GM21825 (cell line): ENCODE measurements around the gene SMAD5.
A peak's percentile ranks its signal among the peaks of the same experiment; 100 is the strongest.

Source experiments
- ATAC-seq: cut with Tn5 transposase; IDR thresholded peaks from one replicate; pipeline ENCODE4 v1.9.1; 2021; ENCODE audit warnings: mild to moderate bottlenecking, moderate library complexity; ENCODE audit not compliant: unreplicated experiment

SMAD5 gene

GRCh38 chr5:136132557-136133221 is at the start of gene SMAD5:
TSS of gene SMAD5 (plus strand) at chr5:136132845. CDS start at chr5:136153761, 20,916 bp downstream.
- ATAC-seq, result peak; percentile 89

- ATAC-seq, result no peak
Observed at GRCh38 chr5:136084698-136085097, 47.9 kb upstream of the SMAD5 start.

- ATAC-seq, result no peak
Observed at GRCh38 chr5:136086783-136087566, 45.7 kb upstream of the SMAD5 start.

GRCh38 chr5:136087961-136088871 is 44.4 kb upstream of the SMAD5 start:
- ATAC-seq, result no peak

- no peak for ATAC-seq
Observed at GRCh38 chr5:136089791-136090190, 42.9 kb upstream of the SMAD5 start.

GRCh38 chr5:136090319-136090718 is 42.3 kb upstream of the SMAD5 start:
- no peak for ATAC-seq

- no peak for ATAC-seq
Observed at GRCh38 chr5:136094189-136094912, 38.3 kb upstream of the SMAD5 start.

GRCh38 chr5:136094913-136095641 is 37.6 kb upstream of the SMAD5 start:
- ATAC-seq, result no peak

DNA sequence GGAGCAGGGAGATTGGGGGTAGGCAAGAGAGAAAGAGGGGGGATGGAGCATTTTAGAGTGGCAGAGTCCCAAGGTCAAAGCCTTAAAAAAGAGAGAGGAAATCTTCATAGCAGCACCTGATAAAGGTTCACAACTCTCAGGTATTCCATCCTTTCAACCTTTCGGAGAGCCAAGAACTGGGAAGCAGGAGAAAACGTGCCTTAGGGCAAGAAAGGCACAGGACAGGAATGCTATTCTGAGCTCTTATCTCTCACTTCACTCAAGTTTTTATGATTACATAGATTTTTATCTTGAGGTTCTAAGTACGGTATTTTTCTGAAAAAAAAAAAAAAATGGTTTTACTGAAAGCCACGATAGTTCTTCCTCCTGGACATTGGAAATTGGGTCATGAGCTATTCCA is 34.5 kb upstream of the SMAD5 start:
- no peak for ATAC-seq

DNA sequence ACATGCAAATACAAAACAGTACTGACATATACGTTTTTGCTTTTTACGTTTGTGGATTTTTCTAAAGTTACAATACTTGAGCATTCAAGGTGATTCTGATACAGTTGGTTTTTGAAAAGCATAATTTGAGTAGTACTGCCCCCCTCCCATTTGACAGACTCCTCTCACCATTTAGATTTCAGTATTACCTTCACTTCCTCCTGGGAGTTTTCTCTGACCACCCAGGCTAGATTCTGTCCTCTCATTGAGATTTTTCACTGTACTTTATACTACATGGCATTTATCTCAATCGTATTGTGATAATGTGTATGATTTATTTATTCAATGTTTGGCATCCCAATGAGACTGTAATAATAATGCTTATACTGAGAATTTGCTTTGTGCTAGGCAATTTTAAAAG is 32.8 kb upstream of the SMAD5 start:
- ATAC-seq, result no peak

DNA sequence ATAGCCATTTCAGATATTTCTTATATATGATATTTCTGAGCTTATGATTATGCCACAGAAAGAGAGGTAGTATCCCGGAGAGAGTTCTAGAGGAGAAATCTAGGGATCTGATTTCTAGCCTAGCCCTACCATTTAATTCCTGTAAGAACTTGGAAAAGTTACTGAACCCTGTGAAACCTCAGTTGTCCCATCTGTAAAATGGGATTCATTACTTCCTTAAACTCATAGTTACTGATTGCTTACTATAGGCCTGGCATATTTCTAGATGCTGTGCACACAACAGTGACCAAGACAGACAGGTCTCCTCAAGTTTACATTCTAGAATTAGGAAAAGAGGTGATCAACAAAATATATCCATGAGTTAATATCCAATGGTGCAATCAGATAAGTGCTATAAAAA is 30.8 kb upstream of the SMAD5 start:
- no peak for ATAC-seq

GRCh38 chr5:136103118-136103517 is 29.5 kb upstream of the SMAD5 start:
- ATAC-seq, result peak; percentile 76

- ATAC-seq, result no peak
Observed at GRCh38 chr5:136104306-136104965, 28.2 kb upstream of the SMAD5 start.

- ATAC-seq, result no peak
Observed at GRCh38 chr5:136106351-136107031, 26.2 kb upstream of the SMAD5 start.

- no peak for ATAC-seq
Observed at GRCh38 chr5:136108180-136108611, 24.4 kb upstream of the SMAD5 start.

GRCh38 chr5:136108766-136109165 is 23.9 kb upstream of the SMAD5 start:
- no peak for ATAC-seq

DNA sequence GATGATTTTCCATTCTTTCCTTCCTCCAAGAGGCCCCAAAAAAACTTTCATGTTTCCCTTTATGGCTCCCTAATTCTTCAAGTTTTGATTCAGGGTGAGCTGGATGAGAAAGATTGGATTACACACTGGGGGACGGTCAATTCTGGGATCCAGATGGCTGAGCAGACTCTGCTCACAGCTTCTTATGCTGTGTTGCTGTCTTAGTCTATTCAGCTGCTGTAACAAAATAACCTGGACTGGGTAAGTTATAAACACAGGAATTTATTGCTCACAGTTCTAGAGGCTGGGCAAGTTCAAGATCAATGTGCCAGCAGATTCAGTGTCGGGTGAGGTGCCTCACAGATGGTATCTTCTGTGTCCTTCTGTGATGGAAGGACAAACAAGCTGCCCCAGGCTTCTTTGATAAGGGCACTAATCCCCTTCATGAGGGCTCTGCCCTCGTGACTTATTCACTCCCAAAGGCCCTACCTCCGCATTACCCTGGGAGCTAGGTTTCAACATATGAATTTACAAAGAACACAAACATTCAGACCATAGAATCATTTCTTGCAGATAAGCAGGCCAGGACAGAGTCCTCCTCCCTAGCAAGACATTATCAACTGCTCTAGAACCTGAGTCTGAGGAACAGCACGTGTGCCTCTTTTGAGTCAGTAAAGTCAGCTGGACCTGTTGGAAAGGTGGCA is 23.1 kb upstream of the SMAD5 start:
- ATAC-seq, result no peak

DNA sequence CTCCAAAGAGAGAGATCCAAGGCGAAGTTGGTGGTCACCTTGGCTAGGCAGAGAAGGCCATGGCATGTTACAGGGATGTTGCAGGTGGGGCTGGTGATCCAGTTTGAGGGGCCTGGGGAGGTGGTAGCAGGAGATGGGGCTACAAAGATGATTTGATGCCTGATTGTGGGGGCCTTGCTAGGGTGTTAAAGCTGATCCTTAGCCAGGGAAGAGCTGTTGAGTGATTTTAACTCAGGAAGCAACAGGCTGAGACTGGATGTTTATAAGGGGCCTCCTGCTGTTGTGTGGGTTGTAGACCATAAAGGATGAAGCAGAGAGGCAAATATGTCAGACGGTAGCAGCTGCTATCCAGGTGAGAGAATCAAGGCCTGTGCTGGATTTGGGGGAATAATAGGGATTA is 19.0 kb upstream of the SMAD5 start:
- ATAC-seq, result no peak
